Measurements from ENCODE around the gene PAGE4. TPM values are rescaled to one million over a fixed set of nuclear protein-coding genes. Genes with fewer than 3 reads are reported as not detected.

Gene PAGE4
- polyA plus RNA-seq, 1 of the 3 experiments (the other 2 are of a cell fraction), result not detected

- H3K36me3 ChIP-seq (replicated peaks in 1 of 2; ENCODE audit: control insufficient read depth in 1 of 2, insufficient read depth in 2 of 2, low read length in 1 of 2), result no peaks in the 10 kb centered on the region
- ChIA-PET POLR2A (interaction anchor here (0.8 kb wide), 1 partner anchor 36 kb away, joined by 3 read pairs; no protein-coding TSS in a partner anchor), CTCF (interaction anchor here (0.6 to 1.7 kb wide), 12 partner anchors 8 to 308 kb away, joined by 3 to 8 read pairs (median 4); no protein-coding TSS in a partner anchor)
- H3K9me2 ChIP-seq, result no peaks in the 10 kb centered on the region
- DNase-seq, result peak; percentile 49
- H3F3A ChIP-seq (replicated peaks; ENCODE audit: insufficient read depth), result no peaks in the 10 kb centered on the region
- no peaks in the 10 kb centered on the region for H3K9me3 ChIP-seq
- H3K27ac ChIP-seq (ENCODE audit: low read depth in 2 of 2, low read length in 1 of 2), result no peak overlapping the region
- H2AFZ ChIP-seq (ENCODE audit: low read depth), result no peak overlapping the region
- H3K9ac ChIP-seq, result no peak overlapping the region
- no peak overlapping the region for H3K4me3 ChIP-seq (ENCODE audit: low read depth in 2 of 2, low read length in 1 of 2)
- no peaks in the 10 kb centered on the region for H4K20me1 ChIP-seq (ENCODE audit: insufficient read depth)
- H3K79me2 ChIP-seq (ENCODE audit: insufficient read depth), result peaks cover 5% of the 10 kb centered on the region; the same call in 1 of the 2 replicates
- no peak overlapping the region for H3K4me2 ChIP-seq
- WGBS (ENCODE audit: low lambda C conversion rate), result 14% methylated on average over 3 of the region's 3 CpGs
- H3K27me3 ChIP-seq (ENCODE audit: insufficient read depth), result no peaks in the 10 kb centered on the region
- peaks cover 0 to 22% of the 10 kb centered on the region in 2 experiments; a peak in 1 of 4 replicates for H3K4me1 ChIP-seq (ENCODE audit: control insufficient read depth in 1 of 2, insufficient read depth in 2 of 2, low read depth in 1 of 2, low read length in 1 of 2)
- TF ChIP-seq NFIC (IDR thresholded peaks at IDR 0.05; ENCODE audit: borderline replicate concordance) (no peak), CTCF (IDR thresholded peaks at IDR 0.05) (peak; percentile 64), RFX5 (IDR thresholded peaks at IDR 0.05; ENCODE audit: low read length) (no peak), POLR2AphosphoS5 (IDR thresholded peaks at IDR 0.05; ENCODE audit: low read depth, low read length) (no peak), SMC3 (IDR thresholded peaks at IDR 0.05; ENCODE audit: low read depth, low read length) (peak; percentile 32; the same call in 1 of the 2 replicates), USF2 (IDR thresholded peaks at IDR 0.05; ENCODE audit: borderline replicate concordance, low read depth, low read length) (no peak), RAD21 (IDR thresholded peaks at IDR 0.05; ENCODE audit: low read length) (peak; percentile 49), ELF1 (IDR thresholded peaks at IDR 0.05) (no peak), JUND (IDR thresholded peaks at IDR 0.05) (no peak), ZBTB33 (IDR thresholded peaks at IDR 0.05; ENCODE audit: borderline replicate concordance, low read depth) (no peak), TAF1 (IDR thresholded peaks at IDR 0.05; ENCODE audit: borderline replicate concordance, low read depth, low read length) (no peak)
Measured at GRCh38 chrX:49876750-49877149, 47.6 kb downstream of the PAGE4 start.

GRCh38 chrX:49877397-49878101 is 48.4 kb downstream of the PAGE4 start:
- Histone ChIP-seq H3K36me3 (replicated peaks in 1 of 2; ENCODE audit: control insufficient read depth in 1 of 2, insufficient read depth in 2 of 2, low read length in 1 of 2) (no peaks in the 10 kb centered on the region), H3K9me2 (no peaks in the 10 kb centered on the region), H3K4me3 (ENCODE audit: low read depth in 2 of 2, low read length in 1 of 2) (no peak overlapping the region), H3K9me3 (no peaks in the 10 kb centered on the region), H2AFZ (ENCODE audit: low read depth) (no peak overlapping the region), H3K9ac (no peak overlapping the region), H3K4me1 (ENCODE audit: control insufficient read depth in 1 of 2, insufficient read depth in 2 of 2, low read depth in 1 of 2, low read length in 1 of 2) (peaks cover 0 to 24% of the 10 kb centered on the region in 2 experiments; a peak in 1 of 4 replicates), H3K27ac (ENCODE audit: low read depth in 2 of 2, low read length in 1 of 2) (no peak overlapping the region; a peak in 1 of 4 replicates), H3K4me2 (no peak overlapping the region; the same call in 1 of the 2 replicates), H3K27me3 (ENCODE audit: insufficient read depth) (no peaks in the 10 kb centered on the region), H4K20me1 (ENCODE audit: insufficient read depth) (no peaks in the 10 kb centered on the region), H3F3A (replicated peaks; ENCODE audit: insufficient read depth) (no peaks in the 10 kb centered on the region), H3K79me2 (ENCODE audit: insufficient read depth) (peaks cover 5% of the 10 kb centered on the region; the same call in 1 of the 2 replicates)
- DNase-seq, result no peak
- 35% methylated on average over 5 of the region's 5 CpGs for whole genome bisulfite sequencing (ENCODE audit: low lambda C conversion rate)
- ChIA-PET CTCF (interaction anchor here (0.6 to 2.3 kb wide), 16 partner anchors 9 to 1246 kb away, joined by 3 to 10 read pairs (median 4); no protein-coding TSS in a partner anchor), POLR2A (no interaction called here)
- TF ChIP-seq GABPA (IDR thresholded peaks at IDR 0.05; ENCODE audit: low read depth), result no peak
- TF ChIP-seq CHD2 (IDR thresholded peaks at IDR 0.05; ENCODE audit: low read length, partially characterized antibody), result no peak
- TF ChIP-seq FOXJ3 (CRISPR knock-in tag; IDR thresholded peaks at IDR 0.05), result no peak
- no peak for TF ChIP-seq IRF3 (IDR thresholded peaks at IDR 0.05; ENCODE audit: low read depth, low read length)
- no peak for TF ChIP-seq MXI1 (IDR thresholded peaks at IDR 0.05; ENCODE audit: low read depth, low read length)
- TF ChIP-seq RCOR1 (IDR thresholded peaks at IDR 0.05; ENCODE audit: low read length), result no peak
- TF ChIP-seq TEAD4 (IDR thresholded peaks at IDR 0.05; ENCODE audit: borderline replicate concordance, insufficient read depth), result no peak
- no peak for TF ChIP-seq YY1 (IDR thresholded peaks at IDR 0.05; ENCODE audit: low read depth)
- TF ChIP-seq USF2 (IDR thresholded peaks at IDR 0.05; ENCODE audit: borderline replicate concordance, low read depth, low read length), result no peak
- no peak for TF ChIP-seq TCF12 (IDR thresholded peaks at IDR 0.05)
- no peak for TF ChIP-seq POLR2AphosphoS5 (IDR thresholded peaks at IDR 0.05; ENCODE audit: low read depth, low read length)
- no peak for TF ChIP-seq NFIC (IDR thresholded peaks at IDR 0.05; ENCODE audit: borderline replicate concordance)
- no peak for TF ChIP-seq TAF1 (IDR thresholded peaks at IDR 0.05; ENCODE audit: borderline replicate concordance, low read depth, low read length)

Data from SK-N-SH (cell line).